Stimulated activated CD4-positive, alpha-beta T cell treated with anti-CD3 and anti-CD28 coated beads, Interleukin-1b, Interleukin-23, amount 100 ng/mL, for 48 hours (primary cell): ENCODE measurements around the gene MACROD2.
"Not testable (repeated sequence)": the region's sequence is repeated elsewhere in the genome, so short reads cannot be mapped to it uniquely, and the experiment has no call there.

Source experiments
- DNase-seq: peaks from one replicate; pipeline ENCODE4 v3.0.0-alpha.2; 2020

Gene MACROD2

DNA sequence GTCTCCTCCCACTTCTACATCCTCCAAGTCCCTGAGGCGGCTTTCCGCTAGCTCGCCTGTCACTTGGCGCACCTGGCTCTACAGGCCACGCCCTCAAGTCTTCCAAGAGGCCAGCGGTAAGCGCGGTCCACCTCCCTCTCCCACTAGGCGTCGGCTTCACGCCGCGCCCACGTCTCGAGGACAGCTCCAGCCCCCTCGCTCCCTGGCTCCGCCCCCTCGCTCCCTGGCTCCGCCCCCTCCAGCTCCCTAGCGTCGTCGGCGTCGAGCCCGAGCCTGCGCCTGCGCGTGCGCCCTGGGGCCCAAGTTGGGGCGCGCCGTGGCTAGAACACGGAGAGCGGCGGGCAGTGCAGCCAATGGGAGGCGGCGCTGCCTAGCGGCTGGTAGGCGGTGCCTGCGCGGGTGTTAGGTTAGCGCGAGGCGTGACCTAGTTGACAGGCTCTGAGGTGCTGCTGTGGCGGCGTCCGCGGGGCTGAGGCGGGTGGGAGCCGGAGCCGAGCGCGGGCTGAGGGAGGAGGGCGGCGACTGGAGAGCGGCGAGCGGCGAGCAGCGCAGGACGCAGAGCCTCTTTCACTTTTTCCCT is at the start of gene MACROD2:
Gene MACROD2, plus strand, starts transcription at position 431 of the 580 bp plus-strand sequence.
- DNase-seq = peak; percentile 59

GRCh38 chr20:13947719-13948118 is 47.6 kb upstream of the MACROD2 start:
- DNase-seq = no peak

- no peak for DNase-seq
Observed at GRCh38 chr20:13953227-13953626, 42.1 kb upstream of the MACROD2 start.

DNA sequence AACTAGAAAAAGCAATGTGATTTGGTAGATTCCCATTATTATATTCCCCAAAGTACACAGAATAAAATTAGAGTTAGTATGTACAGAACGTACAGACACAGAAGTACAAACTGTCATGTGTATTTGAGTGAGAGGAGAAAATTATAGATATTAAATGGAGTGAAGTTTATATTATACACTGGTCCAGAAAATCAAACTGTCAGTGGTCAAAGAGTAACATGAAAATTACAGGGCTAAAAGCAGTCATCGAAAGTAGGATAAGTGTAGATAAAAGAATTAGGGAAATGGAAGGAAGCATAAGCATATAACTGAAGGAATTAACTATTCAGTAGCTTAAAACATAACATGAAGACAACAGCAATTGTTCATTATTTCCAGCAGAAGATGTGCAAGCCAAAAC is 35.2 kb upstream of the MACROD2 start:
- no peak for DNase-seq

DNA sequence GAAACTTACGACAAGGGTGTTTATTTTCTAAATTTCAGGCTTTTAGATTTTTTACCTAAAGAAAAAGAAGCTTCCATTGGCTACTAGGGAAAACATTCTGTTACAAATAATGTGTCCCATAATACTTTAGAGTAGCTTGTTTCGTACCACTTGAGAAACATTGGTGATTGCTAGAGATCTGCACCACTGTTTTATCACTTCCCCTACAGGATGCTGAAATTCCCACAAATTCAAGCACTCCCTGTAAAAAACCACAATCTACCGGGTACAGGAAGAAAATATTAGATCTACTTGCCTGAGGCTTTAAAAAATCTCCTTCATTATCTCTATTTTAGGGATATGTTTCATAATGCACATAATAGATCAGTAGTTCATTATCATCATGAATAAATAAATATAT is 34.8 kb upstream of the MACROD2 start:
- no peak for DNase-seq

DNA sequence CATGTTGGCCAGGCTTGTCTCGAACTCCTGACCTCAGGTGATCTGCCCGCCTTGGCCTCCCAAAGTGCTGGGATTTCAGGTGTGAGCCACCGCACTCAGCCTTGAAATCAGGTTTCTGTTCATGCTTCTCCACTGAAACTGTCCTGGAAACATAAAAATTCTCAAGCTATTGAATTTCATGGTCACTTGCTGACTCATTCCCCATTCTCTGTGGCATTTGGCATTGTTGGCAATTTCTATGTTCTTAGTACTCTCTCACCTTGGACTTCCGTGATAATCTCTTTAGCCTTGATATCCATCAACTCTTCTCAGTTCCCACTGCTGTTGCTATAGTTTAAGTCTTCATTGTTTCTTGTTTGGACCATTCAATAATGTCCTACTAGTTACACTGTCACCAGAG is 11.1 kb upstream of the MACROD2 start:
- no peak for DNase-seq

GRCh38 chr20:13990465-13990864 is 4.9 kb upstream of the MACROD2 start, which contains the start of gene SEL1L2:
Gene SEL1L2, minus strand, starts transcription at chr20:13990614. Its CDS starts 80 bp downstream, at chr20:13990534.
- DNase-seq = no peak

GRCh38 chr20:13991311-13991710 is 4.0 kb upstream of the MACROD2 start:
- no peak for DNase-seq

- not testable (repeated sequence) for DNase-seq
Observed at GRCh38 chr20:13991955-13992354, 3.4 kb upstream of the MACROD2 start.

DNA sequence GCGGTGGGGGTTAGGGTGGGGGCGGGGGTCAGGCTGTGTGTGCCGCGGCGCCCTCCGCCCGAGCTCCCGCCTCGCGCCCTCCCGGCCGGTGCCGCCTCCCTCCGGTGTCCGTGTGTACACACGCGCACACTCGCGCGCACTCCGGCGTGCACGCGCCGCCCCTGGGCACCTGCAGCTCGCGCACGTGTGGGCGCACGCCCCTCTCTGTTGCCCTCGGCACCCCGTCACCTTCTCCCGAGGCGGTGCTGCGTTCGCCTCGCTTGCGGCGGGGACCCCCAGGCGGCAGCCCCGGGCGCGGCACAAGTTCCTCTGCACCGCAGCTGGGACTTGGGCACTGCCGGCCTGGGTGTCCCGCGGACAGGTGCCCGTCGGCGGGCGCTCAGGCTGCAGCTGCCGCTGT is 525 bp downstream of the MACROD2 start:
- no peak for DNase-seq

DNA sequence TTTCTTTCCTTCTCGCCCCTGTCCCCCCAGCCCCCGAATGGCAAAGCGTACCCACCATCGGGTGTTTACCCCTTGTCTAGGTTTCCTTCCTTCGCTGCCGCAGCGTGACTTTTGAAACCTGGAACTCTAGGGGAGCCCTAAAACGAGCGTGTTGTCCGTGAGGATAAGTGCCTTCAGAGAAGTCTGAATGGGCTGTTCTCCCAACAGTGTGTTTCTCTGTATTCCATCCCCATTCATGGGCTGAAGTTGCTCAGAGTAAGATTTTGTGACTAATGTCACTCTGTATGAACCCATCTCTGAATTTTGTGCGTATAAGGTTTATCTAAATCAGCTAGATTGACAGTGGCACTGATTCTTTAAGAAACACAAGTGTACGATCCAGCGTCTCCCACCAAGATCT is 949 bp downstream of the MACROD2 start:
- DNase-seq = no peak

DNA sequence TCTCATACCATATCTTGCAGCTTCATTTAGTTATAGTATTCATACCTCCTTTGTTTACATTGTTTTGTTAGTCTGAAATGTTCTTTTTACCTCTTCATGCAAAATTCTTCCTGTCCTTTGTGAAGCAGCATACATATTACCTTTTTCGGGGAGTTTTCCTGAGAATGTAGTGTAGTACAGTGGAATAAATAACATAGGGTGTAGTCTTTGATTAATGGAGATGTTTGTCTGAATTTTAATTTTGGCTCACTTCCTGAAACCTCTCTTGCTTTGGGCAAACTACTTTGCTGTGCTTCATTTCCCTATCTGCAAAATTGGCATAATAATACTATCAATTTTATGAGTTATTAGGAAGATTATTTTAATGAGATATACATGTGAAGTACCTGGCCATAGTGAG is 5.6 kb downstream of the MACROD2 start:
- no peak for DNase-seq

DNA sequence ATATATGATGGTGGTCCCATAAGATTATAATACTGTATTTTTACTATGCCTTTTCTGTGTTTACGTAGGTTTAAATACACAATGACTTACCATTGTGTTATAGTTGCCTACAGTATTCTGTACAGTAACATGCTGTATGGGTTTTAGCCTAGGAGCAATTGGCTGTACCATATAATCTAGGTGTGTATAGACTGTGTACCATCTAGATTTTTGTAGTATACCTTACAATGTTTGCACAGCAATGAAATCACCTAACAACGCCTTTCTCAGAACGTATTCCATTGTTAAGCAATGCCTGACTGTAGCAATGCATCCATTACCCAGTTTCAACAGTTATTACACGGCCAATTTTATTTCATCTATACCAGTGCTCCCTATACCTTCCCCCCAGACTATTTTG is 10.7 kb downstream of the MACROD2 start:
- no peak for DNase-seq

GRCh38 chr20:14009208-14009607 is 13.9 kb downstream of the MACROD2 start:
- no peak for DNase-seq

DNA sequence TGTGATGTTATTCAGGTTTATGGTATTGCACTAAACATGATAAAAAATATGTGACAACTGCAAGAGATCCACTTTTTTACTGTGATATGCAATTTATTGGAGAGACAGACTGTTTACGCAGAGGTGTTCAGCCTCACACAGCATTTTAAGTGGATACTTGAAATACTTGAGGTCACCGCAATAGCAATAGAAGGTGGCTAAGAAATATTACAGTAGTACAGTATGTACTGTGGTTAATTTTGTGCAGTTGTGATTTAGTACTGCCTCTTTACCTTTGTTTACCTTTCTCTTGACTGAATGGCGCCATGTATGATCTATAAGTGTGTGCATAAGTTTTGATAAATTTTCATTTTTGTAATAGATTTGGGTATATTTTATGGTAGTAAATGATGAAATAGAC is 17.4 kb downstream of the MACROD2 start:
- no peak for DNase-seq

GRCh38 chr20:14030991-14031390 is 35.7 kb downstream of the MACROD2 start:
- DNase-seq = no peak

DNA sequence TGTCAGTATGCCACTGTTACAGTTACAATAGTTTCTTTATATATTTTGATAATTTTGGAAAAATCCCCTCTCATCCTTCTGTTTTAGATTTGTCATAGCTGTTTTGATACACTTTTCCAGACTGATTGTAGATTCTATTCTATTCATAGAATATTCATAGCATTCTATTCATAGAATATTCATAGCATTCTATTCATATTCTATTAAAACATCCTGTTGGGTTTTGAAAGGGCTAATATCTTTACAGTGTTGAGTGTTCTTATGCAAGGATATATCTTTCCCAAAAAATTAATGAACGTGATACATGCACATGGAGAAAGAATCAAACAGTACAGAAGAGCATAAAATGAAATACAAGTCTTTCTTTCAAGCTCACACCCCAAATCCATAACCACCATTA is 38.0 kb downstream of the MACROD2 start:
- DNase-seq = no peak

- DNase-seq = no peak
Observed at GRCh38 chr20:14036567-14036966, 41.3 kb downstream of the MACROD2 start.

GRCh38 chr20:14044712-14045276 is 49.5 kb downstream of the MACROD2 start:
- DNase-seq = not testable (repeated sequence)

DNA sequence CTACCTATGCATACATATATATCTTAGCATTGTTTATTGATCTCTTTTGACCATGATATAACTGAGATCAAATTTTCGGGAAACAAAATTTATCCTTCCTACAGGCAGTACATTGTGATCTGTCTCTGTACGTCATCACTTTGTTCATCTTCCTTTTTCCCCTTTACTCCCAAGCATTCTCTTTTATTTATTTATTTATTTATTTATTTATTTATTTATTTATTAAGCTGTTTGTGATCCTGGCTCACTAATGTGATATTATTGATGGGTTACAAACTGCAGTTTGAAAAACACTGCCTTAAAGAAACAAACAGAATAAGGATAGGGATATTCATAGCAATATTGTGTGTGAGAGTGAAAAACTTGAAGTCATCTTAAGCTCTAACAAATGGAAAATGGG is 51.2 kb downstream of the MACROD2 start:
- DNase-seq = no peak

DNA sequence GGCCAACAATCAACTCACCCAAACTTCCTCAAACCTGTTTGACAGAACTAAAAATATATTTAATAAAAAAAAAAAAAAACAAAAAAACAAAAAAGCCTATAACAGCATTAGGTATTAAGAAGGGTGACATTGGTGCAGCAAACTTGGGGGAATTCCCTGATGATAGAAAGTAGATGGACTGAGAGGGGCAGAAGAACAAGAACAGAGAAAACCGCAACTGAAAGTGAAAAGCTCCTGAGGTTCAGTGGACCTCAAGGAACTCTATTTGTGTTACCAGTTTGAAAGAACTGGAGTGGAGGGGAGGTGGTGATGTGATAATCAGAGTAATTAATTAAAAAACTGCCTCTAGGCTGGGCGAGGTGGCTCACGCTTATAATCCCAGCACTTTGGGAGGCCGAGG is 53.8 kb downstream of the MACROD2 start:
- DNase-seq = no peak

DNA sequence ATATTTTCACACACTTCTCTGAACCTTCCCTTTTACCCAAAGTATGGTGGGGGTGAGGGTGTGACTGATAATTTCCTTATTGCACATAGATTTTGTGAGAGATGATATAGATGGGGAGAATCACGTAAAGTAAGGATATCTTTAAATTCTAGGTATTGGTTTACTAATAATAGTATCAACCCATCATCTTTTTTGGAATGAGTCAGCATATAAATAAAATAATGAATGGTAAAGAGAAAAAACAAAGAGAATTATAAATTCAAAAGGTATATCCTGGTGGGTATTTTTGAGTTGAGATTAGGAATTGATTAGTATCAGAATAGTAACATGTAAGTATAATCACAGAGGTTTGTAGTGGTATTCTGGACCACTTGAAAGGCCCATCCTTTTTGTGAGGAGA is 56.1 kb downstream of the MACROD2 start:
- DNase-seq = no peak

DNA sequence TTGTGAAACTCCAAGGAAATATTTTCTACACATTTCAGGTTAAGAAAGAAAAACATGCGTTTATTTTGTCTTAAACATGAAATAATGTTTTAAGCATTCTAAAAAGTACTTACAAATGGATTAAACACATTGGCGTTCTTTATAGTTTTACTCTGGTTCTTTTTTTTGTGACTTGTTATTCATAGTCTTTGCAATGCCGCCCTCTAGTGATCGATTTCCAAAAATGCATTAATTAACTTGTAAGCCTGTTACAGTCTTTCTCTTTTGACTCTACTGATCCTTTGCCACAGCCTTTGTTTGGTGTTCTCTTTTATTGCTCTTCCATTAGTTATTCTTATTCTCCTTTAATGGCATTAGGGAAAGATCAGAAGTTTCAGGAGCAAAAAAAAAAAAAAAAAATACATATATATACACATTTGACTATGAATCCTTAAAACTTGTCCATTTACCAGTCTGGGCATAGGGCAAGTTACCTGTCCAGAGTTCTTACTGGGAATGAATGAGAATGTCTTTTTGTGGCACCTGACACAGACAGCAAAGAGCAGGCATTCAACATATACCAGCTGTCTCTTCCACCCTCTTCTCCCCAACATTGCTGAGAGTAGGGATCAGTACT is 59.9 kb downstream of the MACROD2 start:
- DNase-seq = no peak

- no peak for DNase-seq
Observed at GRCh38 chr20:14062171-14062570, 66.9 kb downstream of the MACROD2 start.

DNA sequence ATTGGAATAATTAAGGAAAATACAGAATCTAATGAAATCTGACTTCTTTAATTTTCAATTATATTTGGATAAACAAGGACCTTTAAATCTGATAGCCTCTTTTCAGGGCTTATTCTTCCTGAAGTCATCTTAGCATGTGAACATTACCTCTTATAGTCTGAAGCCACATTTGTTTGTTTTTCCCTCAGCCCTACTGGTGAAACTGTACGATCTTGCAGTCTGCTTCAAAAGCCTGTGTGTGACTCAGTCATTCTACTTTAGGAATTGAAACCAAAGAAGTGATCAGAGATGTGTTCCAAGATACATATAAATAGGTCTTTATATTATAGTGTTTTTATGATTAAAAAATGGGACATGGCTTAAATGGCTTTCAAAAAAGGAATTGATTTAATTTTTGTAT is 67.5 kb downstream of the MACROD2 start:
- no peak for DNase-seq
